NK-92 treated with Interleukin-12 subunit alpha and Interleukin-12 subunit beta, amount 100 ng/mL, for 24 hours (cell line): Measurements from ENCODE around the gene UHMK1.

Experiments
- DNase-seq: peaks from one replicate; lab custom pipeline; 2025; lab: John Stamatoyannopoulos, UW

Gene UHMK1

DNA sequence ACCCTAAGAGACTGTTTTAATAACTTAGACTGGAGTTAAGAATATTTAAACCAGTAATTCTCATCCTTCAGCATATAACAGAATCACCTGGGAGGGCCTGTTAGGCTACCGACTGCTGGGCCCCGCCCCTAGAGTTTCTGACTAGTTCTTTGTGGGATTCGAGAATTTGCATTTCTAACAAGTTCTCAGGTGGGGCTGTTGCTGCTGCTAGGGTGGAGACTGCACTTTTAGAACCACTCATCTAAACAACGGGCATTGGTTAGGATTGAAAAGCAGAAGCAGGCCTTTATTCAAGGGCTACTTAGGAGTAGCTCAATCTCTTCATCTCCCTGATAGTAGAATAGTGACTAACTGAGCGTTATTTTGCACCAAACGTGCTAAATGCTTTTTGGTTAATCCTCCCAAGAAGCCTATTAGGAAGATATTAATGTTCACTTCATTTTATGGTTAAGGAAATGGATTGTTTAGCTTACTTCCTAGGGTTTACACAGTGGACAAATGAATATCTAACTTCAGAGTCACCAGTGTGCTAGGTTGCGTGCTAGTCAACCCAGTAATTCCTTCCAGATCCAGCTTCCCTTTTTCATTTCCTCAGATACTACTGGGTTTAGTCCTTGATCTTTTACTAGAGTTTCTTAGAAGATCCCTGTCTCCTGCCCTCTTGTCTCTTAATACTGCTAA lies 32.8 kb downstream of the UHMK1 start:
- DNase-seq = no peak

DNA sequence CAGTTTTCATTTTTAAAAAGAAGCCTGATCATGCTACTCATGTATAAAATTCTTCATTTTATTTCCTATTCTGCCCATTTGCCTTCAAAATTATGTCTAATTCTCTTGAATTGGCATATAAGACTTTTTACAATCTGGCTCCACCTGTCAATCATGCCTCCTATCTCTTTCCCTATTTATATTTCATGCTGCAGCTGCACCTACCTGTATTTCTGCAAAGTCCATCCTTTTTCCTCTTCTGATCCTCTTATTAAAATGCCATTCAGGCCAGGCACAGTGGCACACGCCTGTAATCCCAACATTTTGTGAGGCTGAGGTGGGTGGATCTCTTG lies 33.3 kb downstream of the UHMK1 start:
- DNase-seq = no peak

DNA sequence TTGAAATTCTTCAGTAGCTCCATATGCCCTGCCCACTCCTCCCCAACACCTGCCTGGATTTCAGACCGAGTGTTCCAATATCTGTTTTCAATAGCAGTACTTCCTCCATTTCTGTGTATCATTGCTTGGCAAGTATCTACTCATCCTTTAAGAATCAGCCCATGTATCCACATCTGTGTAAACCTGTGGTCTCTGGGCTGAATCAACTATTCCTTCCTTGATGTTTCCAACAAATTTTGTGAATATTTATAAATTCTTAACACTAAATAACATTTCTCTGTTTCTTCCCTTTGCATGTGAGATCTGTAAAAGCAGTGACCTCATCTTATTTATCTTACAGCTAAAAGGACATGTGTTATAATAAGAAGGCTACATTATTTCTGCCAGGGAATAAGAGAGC lies 37.9 kb downstream of the UHMK1 start:
- DNase-seq = no peak

DNA sequence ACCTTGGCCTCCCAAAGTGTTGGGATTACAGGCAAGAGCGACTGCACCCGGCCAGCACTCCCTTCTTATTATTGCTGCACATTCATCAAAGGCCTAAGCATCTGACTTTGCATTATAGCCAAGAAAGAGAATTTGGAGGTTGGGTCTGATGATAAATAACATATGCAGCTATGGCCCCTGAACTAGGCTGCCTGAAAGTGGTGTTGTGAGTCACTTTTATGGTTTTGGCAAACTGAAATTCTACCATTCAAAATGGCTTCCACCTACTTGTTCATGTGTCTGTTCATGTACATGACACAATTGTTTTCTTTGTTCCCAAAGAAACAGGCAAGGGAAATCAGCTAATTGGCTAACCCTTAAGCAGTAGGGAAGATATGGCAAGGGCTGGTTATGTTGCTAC lies 38.9 kb downstream of the UHMK1 start:
- no peak for DNase-seq

DNA sequence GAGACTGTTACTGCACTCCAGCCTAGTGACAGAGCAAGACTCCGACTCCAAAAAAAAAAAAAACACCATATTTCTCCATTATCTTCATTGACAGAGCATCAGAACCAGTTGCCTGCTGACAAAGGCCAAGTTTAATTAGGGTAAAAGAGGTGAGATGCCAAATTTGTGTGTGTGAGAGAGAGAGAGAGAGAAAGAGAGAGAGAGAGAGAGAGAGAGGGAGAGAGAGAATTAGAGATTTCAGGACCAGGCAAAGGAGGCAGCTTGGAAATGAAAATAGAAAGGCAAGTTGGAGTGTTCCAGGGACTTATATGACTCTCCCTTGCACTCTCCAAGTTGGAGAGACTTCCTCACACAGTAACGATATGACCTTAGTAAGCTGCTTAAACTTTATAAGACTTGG lies 39.6 kb downstream of the UHMK1 start:
- no peak for DNase-seq

DNA sequence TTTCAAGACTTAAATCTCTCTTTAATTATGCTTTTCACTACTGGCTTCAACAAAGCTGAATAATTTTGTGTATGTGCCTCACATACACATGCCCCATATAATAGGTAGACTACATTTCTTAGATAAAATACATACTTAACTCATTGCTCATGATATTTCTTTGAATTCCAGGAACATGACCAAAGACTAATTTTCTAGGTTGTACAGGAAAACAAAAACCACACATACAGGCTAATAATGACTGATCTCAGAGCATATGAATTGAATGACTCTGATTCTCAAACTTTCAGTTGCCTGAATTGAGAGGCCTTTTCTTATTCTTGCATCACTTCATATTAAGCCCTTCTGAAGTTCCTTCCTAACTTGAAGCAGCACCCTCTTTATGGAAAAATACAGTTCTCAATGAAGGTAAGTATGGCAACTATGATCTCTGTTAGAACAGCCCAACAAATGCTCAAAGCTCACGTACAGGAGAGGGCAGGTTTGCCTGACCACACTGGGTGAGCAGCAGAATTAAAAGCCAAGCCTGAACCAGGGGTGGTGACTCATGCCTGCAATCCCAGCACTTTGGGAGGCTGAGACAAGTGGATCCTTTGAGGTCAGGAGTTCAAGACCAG lies 41.3 kb downstream of the UHMK1 start:
- DNase-seq = no peak

DNA sequence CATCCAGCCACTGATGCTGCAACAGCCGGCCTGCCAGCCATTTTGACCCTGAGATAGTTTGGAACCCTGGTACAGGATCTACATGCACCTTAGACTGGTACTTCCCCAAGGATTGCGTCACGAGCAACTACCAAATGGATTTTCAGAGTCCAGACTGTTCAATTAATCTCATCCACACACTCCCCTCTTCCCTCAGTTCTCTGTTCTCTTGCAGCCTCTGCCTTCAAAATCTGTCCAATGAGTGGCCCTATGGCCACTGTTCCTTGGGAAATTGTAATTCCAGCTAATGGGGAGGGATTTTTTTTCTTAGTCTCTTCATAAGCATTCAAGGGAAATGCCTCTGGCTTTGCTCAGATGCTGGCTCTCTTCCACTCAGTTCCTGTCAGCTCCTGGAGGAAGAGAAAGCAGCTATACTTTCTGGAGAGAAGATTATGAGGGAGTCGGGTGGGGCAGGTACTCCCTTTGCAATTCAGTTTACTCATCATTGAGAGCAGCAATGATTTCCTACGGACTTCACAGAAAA lies 44.1 kb downstream of the UHMK1 start:
- DNase-seq = no peak

DNA sequence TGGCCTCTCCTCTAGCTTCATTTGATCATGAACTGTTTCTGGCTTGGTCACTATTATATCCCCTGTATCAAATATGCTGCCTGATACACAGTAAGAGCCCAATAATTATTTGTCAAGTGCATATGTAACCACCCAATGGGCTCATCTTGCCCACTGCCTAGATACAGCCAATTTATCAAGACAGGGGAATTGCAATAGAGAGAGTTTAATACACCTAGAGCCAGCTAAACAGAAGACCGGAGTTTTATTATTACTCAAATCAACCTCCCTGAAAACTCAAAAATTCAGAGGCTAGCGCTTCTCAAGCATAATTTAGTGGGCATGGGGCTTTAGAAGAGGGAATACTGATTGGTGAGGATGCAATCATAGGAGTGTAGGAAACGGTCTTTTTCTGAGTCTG lies 45.6 kb downstream of the UHMK1 start:
- no peak for DNase-seq

DNA sequence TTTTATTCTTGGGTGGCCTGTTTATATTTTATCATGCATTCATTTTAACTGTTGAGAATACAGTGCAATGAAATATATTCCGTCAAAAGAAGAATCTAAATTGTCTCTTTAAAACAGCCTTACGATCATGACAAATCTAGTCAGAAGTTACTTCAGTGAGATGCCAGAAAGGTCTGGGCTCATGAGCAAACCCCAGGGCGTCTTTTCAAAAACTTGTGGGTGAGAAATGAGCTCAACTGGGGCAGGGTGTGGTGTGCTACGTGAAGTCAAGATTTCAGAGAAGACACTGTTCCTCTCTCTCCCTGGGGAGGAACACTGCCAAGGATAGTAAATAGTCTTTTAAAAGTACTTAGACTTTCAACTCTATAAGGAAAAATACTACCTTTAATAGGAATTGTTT lies 50.6 kb downstream of the UHMK1 start:
- no peak for DNase-seq

DNA sequence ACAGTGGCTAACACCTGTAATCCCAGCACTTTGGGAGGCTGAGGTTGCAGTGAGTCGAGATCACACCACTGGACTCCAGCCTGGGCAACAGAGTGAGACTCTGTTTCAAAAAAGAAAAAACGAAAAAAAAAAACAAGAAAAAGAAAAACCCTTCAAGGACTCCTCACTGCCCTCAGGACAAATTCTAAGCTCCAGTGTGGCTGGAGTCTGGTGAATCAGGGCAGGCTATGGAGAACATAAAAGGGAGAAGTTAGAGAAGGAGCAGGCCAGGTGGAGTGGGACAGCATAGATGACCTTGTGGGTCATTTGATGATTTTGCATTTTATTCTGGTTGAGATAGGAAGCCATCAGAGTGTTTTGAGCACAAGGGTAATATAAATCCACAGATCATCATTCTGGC lies 51.4 kb downstream of the UHMK1 start:
- DNase-seq = no peak

DNA sequence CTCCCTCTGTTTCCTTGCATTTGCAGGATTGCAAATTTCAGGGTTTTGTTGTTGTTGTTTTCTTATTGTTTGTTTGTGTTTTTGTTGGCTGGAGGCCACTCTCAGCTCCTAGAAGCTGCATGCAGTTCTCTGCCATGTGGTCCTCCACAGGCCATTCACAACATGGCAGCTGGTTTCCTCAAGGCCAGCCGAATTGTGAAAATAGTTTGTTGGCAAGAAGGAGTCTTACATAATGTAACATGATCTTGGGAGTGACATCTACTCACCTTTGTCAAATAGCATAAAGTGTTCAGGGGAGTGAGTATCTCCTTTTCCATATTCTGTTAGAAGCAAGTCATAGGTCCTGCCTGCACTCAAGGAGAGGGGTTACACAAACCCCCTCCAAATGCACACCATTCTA lies 53.3 kb downstream of the UHMK1 start:
- no peak for DNase-seq

DNA sequence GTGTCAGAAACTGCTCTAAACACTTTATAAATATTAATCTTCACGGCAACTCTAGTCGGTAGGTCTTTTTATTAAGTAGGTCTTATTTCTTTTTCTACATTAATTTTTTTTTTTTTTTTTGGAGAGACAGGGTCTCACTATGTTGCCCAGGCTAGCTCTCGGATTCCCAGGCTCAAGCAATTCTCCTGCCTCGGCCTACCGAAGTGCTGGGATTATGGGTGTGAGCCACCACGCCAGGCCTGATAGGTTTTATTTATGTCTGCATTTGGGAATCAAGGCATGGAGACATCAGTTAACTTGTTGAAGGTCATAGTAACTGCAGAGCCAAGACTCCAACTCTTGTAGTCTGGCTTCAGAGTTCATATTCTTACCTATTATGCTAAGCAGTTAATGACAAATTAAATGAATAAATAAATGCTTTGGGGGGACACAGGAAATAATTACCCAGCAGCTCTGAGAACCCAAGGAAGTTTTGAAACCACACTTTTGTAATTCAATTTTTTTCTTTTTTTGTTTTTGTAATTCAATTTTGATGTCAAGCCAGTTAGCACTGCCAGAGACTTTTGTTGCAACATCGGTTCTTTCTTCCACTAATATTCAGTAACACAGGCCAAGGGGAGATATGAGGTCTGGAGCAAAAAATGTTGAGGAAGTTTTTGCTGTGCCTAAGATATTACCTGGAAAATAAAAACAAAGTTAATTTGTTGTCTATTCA lies 54.5 kb downstream of the UHMK1 start:
- no peak for DNase-seq

DNA sequence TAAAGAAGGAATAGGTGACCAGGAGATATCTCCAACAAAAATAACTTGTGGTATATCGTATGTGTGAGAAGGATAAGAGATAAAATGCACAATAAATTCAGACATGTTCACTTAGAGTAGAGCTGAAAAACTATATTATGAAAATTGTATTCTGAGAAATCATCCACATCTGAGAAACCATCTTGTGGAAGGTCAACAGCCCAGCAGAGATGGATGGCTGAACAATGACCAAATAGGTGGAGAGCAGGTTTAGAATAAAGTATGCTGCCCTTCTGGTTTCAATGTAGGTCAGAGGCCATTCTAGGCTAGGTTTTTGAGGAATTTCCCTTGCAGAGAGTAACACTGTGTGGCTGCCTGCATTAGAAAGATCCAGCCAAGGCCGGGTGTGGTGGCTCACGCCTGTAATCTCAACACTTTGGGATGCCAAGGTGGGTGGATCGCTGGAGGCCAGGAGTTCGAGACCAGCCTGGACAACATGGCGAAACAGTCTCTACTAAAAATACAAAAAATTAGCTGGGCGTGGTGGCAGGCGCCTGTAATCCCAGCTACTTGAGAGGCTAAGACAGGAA lies 55.1 kb downstream of the UHMK1 start:
- no peak for DNase-seq

DNA sequence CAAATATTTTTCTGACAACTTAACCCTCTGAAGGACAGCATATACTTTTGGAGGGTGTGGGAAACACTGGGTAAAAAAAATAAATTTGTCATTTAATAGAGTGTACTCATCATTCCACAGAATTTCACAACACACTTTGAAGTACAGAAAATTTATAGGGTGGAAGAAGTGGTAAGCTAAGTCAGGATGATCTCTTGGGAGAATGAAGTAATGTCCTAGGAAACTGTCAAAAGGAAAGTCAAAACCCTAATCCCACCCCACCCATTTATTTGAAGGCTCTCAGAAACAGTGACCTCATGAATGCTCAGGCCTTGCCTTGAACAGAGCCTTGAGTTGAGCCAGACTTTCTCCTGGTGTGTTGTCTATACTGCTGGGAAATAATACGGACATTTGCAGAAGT lies 56.6 kb downstream of the UHMK1 start:
- no peak for DNase-seq

DNA sequence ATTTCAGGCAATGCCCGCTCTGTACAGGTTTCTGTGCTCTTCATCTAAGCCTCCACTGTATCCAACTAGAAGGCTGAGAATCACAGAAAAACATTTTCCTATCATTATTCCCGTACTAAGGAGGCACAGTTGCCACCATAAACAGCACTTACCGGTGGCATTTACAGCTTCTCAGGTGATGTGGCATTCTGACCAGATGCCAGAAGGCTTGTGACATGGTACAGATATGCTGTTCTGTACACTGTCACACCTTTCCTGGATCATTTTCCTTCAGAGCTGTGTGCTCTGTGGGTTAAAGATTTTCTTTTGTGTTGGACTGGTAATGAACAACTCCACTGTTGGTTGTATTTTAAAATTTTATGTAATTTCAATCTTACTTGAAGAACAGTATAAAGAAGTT lies 59.9 kb downstream of the UHMK1 start:
- no peak for DNase-seq

DNA sequence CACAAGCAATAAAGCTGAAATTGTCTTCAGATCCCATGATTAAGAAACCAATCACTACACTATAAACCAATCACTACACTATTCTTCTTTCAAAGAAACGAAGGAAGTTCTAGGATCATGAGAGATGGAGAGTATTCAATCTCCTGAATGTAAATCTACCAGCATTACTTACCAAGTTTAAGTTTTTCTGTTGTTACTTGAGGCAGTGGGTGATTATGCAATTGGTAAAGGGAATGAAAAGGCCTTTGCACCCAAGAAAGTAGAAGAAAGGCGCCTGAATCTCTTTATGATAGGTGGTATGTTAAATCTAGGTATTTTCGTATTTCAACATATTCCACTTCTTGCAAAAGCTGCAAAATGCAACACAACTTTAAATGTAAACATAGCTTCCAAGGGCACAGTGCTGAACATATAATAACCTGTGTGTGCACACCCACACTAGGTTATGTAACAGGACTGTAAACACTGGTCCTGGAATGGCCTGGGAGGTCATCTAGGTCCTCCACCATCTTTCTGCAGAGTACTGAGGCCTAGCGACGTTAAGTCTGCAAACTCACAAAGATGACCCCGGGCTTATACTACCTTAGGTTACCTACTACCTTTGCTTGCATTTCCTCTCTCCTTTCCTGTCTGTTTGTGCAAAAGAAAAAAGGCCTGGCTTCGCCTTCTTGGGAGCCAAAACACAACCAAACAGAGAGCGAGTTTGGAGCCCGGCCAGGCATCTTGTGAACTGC lies 62.9 kb downstream of the UHMK1 start:
- no peak for DNase-seq

DNA sequence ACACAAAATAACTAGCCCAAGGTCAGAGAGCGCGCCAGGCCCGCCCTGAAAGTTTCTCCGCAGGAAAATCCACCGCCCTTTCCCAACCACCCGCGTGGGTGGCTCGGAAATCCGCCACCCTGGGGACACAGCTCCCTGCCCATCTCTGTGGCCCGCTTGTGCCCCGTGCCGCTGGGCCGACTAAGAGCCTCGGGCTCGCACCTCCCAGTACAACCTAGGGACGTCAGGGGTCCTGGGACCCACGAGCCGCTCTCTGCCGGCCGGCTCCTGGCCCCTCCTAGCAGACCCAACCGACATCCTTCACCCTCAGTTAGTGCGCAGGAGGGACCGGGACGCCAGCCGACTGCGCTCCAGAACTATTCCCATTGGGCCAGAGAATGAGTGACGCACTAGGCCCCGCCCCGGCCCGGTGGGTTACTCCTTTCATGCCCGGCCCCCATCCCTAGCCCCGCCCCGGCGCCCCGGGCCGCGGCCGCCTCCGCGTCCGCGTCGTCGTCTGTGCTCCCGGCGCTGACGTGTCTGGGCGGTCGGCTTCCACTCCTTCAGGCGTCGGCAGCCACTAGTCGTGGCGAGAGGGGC lies 63.5 kb downstream of the UHMK1 start:
- peak; percentile 97 for DNase-seq

DNA sequence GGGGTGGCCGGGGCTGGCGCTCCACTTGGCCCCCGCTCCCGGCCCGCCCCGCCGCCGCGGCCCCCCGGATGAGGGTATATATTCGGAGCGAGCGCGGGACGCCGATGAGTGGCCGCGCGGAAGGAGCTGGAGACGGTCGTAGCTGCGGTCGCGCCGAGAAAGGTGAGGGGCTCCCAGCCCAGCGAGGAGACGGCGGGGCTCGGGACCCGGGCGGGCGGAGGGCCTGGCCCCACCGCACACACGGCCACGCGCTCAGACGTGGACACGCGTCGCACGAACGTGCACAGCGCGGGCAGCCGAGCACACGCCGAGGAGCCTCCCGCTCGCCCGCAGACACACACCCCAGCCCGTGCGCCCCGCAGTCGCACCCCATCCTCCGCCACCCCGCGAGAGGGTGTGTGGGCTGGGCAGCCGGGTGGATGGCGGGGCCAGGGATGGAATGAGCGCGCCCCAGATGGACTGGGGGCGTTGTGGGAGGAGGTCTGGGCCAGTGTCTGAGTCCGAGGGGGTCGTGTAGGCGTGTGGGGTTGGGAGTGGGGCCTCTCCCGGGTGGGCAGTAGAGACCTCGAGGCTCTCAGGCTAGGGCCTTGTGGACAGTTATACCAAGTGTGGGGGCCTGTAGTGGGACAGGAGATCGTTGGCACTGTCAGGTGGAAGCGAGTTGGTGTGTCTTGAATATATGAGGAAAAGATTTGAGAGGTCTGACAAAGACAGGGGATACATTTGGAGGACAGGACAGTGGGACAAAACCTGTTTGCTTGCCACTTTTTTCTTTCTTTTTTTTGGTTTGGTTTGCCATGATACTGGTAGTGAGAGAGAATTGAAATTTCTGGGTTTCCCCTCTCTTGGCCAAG lies 64.2 kb downstream of the UHMK1 start, which contains the start of gene UAP1:
TSS of gene UAP1 (plus strand) at position 107 of the 854 bp plus-strand sequence. CDS start 4,347 bp downstream, outside the sequence.
- DNase-seq = peak; percentile 53

DNA sequence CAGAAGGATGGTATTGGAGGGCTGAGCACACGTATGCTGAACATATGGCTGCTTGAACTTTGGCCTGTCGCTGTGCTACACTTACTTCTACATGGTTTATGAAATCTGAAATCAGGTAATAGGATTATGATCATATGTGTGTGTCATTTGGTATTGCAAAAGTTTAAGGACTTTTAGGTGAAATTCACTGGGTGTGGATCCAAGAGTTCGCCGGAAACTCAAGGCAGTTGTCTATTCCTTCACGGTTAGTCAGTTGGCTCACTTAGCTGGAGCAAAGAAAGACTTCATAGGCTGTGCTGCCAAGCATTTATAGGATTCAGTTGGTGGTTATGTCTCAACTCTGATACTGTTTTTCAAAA lies 64.8 kb downstream of the UHMK1 start:
- DNase-seq = no peak

DNA sequence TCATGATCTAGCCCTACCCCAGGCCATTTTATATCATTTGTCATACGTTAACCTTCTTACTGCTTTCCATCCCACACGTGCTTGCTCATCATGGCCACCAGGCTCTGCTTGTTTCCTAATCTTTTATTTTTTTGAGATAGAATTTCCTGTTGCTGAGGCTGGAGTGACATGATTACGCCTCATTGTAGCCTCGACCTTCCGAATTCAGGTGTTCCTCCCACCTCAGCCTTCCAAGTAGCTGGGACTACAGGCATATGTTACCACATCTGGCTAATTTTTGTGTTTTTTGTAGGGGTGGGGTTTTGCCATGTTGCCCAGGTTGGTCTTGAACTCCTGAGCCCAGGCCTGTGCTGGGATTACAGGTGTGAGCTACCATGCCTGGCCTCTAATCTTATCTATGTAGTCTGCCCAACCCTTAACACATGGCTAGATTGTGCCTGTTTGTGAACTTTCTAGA lies 67.2 kb downstream of the UHMK1 start:
- DNase-seq = no peak

DNA sequence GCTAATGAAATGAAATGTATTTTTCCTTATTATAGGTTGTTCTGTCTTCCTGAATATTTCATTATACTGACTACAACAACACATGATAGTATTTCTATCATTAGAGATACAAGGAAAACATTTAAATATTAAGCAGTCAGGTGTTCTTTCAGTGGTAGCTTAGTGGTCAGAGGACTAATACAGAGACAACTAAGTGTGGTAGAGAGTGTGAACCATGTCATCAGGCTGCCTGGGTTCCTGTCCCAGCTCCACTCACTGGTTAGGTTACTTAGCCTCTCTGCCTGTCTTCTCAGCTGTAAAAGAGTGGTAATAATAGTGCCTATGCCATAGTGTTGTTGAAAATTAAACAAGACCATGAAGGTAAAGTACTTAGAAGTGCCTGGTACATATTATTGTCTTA lies 67.8 kb downstream of the UHMK1 start:
- peak; percentile 24 for DNase-seq
